A549 (cell line): ENCODE results near the gene GSS.

Source experiments
- BHLHE40 ChIP-seq: IDR thresholded peaks from 2 replicates; pipeline ENCODE4 v1.6.1; 2012; ENCODE audit warnings: low read depth, low read length, inconsistent platforms
- EP300 ChIP-seq, 2 experiments: fragments of >200 bp; sonication (Bioruptor Twin); formaldehyde crosslinking; IDR thresholded peaks; 2 replicates in 1 of 2; 3 replicates in 1 of 2; pipeline ENCODE4 v1.6.1; 2016 to 2017
- ESRRA ChIP-seq: fragments of 150-350 bp; IDR thresholded peaks from 2 replicates; pipeline ENCODE4 v1.6.1; 2014; ENCODE audit warnings: mild to moderate bottlenecking, low read length, borderline replicate concordance
- HOXB5 ChIP-seq: fragments of 250-450 bp; sonication (Bioruptor Pico); IDR thresholded peaks from 2 replicates; pipeline ENCODE4 v1.5.0; 2020; ENCODE audit warnings: mild to moderate bottlenecking, moderate library complexity
- KDM5A ChIP-seq: fragments of 200-600 bp; sonication (generic); IDR thresholded peaks from 2 replicates; pipeline ENCODE4 v1.6.1; 2016; ENCODE audit warnings: antibody characterized with exemption, mild to moderate bottlenecking
- POLR2AphosphoS2 ChIP-seq: conservative IDR thresholded peaks from 2 replicates; pipeline ENCODE4 v1.6.1; 2012; ENCODE audit warnings: low read length, improper control_type of control experiment, inconsistent platforms
- RAD21 ChIP-seq, 2 experiments: fragments of >200 bp in 1 of 2; sonication (Bioruptor Twin) in 1 of 2; formaldehyde crosslinking in 1 of 2; IDR thresholded peaks in 1 of 2; conservative IDR thresholded peaks in 1 of 2; 2 replicates in 1 of 2; 3 replicates in 1 of 2; pipeline ENCODE4 v1.6.1; 2012 to 2018; ENCODE audit warnings: inconsistent platforms in 1 of 2
- RNF2 ChIP-seq: fragments of 200-600 bp; sonication (generic); IDR thresholded peaks from 2 replicates; pipeline ENCODE4 v1.6.1; 2016; ENCODE audit warnings: low read depth, mild to moderate bottlenecking, antibody characterized with exemption, moderate library complexity, borderline replicate concordance
- ZC3H11A ChIP-seq: fragments of 450-650 bp; IDR thresholded peaks from 2 replicates; pipeline ENCODE4 v1.6.1; 2014; ENCODE audit warnings: antibody characterized with exemption, mild to moderate bottlenecking
- ZFP36 ChIP-seq: fragments of 450-650 bp; IDR thresholded peaks from 2 replicates; pipeline ENCODE4 v1.6.1; 2014; ENCODE audit warnings: borderline replicate concordance; ENCODE audit not compliant: partially characterized antibody
- TF ChIP-seq, protein P1 (sequence below): fragments of >200 bp; sonication (Bioruptor Twin); formaldehyde crosslinking; IDR thresholded peaks from 3 replicates; pipeline ENCODE4 v1.5.1; 2016
- TF ChIP-seq, protein P2 (sequence below): fragments of 200-600 bp; sonication (generic); IDR thresholded peaks from 2 replicates; pipeline ENCODE4 v1.6.1; 2016; ENCODE audit warnings: antibody characterized with exemption, mild to moderate bottlenecking, moderate library complexity
- TF ChIP-seq, protein P3 (sequence below): fragments of 150-350 bp; IDR thresholded peaks from 2 replicates; pipeline ENCODE4 v1.6.1; 2014; ENCODE audit warnings: low read depth, mild to moderate bottlenecking, low read length

DNA sequence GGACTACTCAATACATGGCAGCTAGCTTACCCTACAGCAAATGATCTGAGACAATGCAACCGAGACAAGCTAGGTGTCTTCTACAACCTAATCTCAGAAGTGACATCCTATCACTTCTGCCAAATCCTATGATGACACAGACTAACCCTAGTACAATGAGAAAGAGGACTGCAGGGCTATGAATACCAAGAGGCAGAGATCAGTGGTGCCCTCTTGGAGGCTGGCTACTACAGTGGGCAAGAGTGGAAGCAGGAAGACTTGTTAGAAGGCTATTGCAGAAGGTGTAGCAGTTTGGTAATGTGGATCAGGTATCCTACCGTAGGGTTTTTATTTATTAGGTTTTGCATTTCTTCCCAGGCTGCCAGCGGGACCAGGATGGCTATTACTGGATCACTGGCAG lies 30.3 kb downstream of the GSS start:
- TF ChIP-seq, protein P1, sequence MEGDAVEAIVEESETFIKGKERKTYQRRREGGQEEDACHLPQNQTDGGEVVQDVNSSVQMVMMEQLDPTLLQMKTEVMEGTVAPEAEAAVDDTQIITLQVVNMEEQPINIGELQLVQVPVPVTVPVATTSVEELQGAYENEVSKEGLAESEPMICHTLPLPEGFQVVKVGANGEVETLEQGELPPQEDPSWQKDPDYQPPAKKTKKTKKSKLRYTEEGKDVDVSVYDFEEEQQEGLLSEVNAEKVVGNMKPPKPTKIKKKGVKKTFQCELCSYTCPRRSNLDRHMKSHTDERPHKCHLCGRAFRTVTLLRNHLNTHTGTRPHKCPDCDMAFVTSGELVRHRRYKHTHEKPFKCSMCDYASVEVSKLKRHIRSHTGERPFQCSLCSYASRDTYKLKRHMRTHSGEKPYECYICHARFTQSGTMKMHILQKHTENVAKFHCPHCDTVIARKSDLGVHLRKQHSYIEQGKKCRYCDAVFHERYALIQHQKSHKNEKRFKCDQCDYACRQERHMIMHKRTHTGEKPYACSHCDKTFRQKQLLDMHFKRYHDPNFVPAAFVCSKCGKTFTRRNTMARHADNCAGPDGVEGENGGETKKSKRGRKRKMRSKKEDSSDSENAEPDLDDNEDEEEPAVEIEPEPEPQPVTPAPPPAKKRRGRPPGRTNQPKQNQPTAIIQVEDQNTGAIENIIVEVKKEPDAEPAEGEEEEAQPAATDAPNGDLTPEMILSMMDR: no peak
- TF ChIP-seq EP300 (IDR thresholded peaks at IDR 0.05): no peak
- TF ChIP-seq RAD21 (conservative IDR thresholded peaks at IDR 0.05 in 1 of 2, IDR thresholded peaks at IDR 0.05 in 1 of 2): no peak
- TF ChIP-seq POLR2AphosphoS2: no peak
- TF ChIP-seq, protein P2, sequence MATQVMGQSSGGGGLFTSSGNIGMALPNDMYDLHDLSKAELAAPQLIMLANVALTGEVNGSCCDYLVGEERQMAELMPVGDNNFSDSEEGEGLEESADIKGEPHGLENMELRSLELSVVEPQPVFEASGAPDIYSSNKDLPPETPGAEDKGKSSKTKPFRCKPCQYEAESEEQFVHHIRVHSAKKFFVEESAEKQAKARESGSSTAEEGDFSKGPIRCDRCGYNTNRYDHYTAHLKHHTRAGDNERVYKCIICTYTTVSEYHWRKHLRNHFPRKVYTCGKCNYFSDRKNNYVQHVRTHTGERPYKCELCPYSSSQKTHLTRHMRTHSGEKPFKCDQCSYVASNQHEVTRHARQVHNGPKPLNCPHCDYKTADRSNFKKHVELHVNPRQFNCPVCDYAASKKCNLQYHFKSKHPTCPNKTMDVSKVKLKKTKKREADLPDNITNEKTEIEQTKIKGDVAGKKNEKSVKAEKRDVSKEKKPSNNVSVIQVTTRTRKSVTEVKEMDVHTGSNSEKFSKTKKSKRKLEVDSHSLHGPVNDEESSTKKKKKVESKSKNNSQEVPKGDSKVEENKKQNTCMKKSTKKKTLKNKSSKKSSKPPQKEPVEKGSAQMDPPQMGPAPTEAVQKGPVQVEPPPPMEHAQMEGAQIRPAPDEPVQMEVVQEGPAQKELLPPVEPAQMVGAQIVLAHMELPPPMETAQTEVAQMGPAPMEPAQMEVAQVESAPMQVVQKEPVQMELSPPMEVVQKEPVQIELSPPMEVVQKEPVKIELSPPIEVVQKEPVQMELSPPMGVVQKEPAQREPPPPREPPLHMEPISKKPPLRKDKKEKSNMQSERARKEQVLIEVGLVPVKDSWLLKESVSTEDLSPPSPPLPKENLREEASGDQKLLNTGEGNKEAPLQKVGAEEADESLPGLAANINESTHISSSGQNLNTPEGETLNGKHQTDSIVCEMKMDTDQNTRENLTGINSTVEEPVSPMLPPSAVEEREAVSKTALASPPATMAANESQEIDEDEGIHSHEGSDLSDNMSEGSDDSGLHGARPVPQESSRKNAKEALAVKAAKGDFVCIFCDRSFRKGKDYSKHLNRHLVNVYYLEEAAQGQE: no peak
- TF ChIP-seq ZFP36: no peak
- no peak for TF ChIP-seq HOXB5 (CRISPR knock-in tag)
- no peak for TF ChIP-seq ZC3H11A
- no peak for TF ChIP-seq BHLHE40
- TF ChIP-seq, protein P3, sequence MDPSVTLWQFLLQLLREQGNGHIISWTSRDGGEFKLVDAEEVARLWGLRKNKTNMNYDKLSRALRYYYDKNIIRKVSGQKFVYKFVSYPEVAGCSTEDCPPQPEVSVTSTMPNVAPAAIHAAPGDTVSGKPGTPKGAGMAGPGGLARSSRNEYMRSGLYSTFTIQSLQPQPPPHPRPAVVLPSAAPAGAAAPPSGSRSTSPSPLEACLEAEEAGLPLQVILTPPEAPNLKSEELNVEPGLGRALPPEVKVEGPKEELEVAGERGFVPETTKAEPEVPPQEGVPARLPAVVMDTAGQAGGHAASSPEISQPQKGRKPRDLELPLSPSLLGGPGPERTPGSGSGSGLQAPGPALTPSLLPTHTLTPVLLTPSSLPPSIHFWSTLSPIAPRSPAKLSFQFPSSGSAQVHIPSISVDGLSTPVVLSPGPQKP: no peak
- no peak for TF ChIP-seq KDM5A
- no peak for TF ChIP-seq ESRRA
- TF ChIP-seq RNF2: no peak
